H1 (cell line): ENCODE measurements around the gene MMP1. TPM values are rescaled to one million over a fixed set of nuclear protein-coding genes. Genes with fewer than 3 reads are reported as not detected.

ENCODE experiments used
- CTCF ChIA-PET: fragments of 300-600 bp; sonication (Branson Sonifier 250); formaldehyde crosslinking; loops from one replicate; lab custom pipeline; 2021; ENCODE audit not compliant: partially characterized antibody; lab: Charles Lee
- POLR2A ChIA-PET: fragments of 300-600 bp; sonication (Branson Sonifier 250); formaldehyde crosslinking; loops from one replicate; lab custom pipeline; 2021; ENCODE audit warnings: inconsistent platforms; ENCODE audit not compliant: partially characterized antibody; lab: Charles Lee
- DNase-seq, 2 experiments: peaks; one replicate each; pipeline versions ENCODE4 v3.0.0 to v3.0.0-alpha.2; 2010 to 2022; ENCODE audit warnings: low spot score in 2 of 2, low read depth in 1 of 2, mixed read lengths in 1 of 2
- FAIRE-seq: peaks from 2 replicates; lab custom pipeline; 2011; peaks lifted over from hg19 to GRCh38; lab: Jason Lieb, UNC
- H2AFZ ChIP-seq: 2 replicates; pipeline ENCODE4 v1.8.1; 2012; ENCODE audit warnings: low read length, inconsistent platforms
- H2AK5ac ChIP-seq: 2 replicates; pipeline ENCODE4 v1.6.1; 2013; ENCODE audit warnings: low read depth, low read length
- H2BK120ac ChIP-seq: replicated peaks from 2 replicates; pipeline ENCODE3; 2013; ENCODE audit warnings: low read depth, low read length, inconsistent platforms
- H2BK12ac ChIP-seq: 2 replicates; pipeline ENCODE4 v1.6.1; 2013; ENCODE audit warnings: low read depth, low read length
- H2BK15ac ChIP-seq: 2 replicates; pipeline ENCODE4 v1.6.1; 2013; ENCODE audit warnings: low read length
- H2BK20ac ChIP-seq: 2 replicates; pipeline ENCODE4 v1.6.1; 2013; ENCODE audit warnings: low read length
- H2BK5ac ChIP-seq: 2 replicates; pipeline ENCODE4 v1.6.1; 2013; ENCODE audit warnings: low read depth, low read length
- H3K14ac ChIP-seq: 2 replicates; pipeline ENCODE4 v1.6.1; 2013; ENCODE audit warnings: inconsistent platforms; ENCODE audit not compliant: insufficient read length
- H3K18ac ChIP-seq: 2 replicates; pipeline ENCODE4 v1.6.1; 2013; ENCODE audit warnings: low read length; ENCODE audit errors: extremely low read depth
- H3K23ac ChIP-seq: 2 replicates; pipeline ENCODE4 v1.6.1; 2013; ENCODE audit warnings: inconsistent platforms; ENCODE audit not compliant: insufficient read length
- H3K23me2 ChIP-seq: 2 replicates; pipeline ENCODE4 v1.6.1; 2013; ENCODE audit warnings: low read depth, low read length
- H3K27ac ChIP-seq: 2 replicates; pipeline ENCODE4 v1.6.1; 2011; ENCODE audit warnings: low read depth, low read length, inconsistent platforms
- H3K27me3 ChIP-seq, 4 experiments: replicated peaks in 1 of 4; 1 replicate in 1 of 4; 2 replicates in 3 of 4; pipeline versions ENCODE4 v1.6.1 to v1.8.1; 2011 to 2013; ENCODE audit warnings: low read length in 3 of 4, mild to moderate bottlenecking in 3 of 4, inconsistent platforms in 2 of 4, mixed read lengths in 2 of 4, moderate library complexity in 1 of 4; ENCODE audit not compliant: control insufficient read depth in 3 of 4, insufficient read depth in 3 of 4; ENCODE audit errors: extremely low read depth in 1 of 4
- H3K36me3 ChIP-seq, 4 experiments: 2 replicates each; pipeline versions ENCODE4 v1.6.1 to v1.8.1; 2011 to 2013; ENCODE audit warnings: mild to moderate bottlenecking in 4 of 4, low read length in 3 of 4, moderate library complexity in 2 of 4, control low read depth in 1 of 4, inconsistent platforms in 1 of 4; ENCODE audit not compliant: insufficient read depth in 4 of 4, control insufficient read depth in 2 of 4
- H3K4ac ChIP-seq: replicated peaks from 2 replicates; pipeline ENCODE3; 2013; ENCODE audit warnings: low read length, low read depth, mixed read lengths, inconsistent platforms; ENCODE audit not compliant: insufficient read length
- H3K4me1 ChIP-seq, 4 experiments: replicated peaks in 1 of 4; 1 replicate in 1 of 4; 2 replicates in 3 of 4; pipeline versions ENCODE4 v1.6.1 to v1.8.1; 2011 to 2013; ENCODE audit warnings: low read length in 3 of 4, inconsistent platforms in 2 of 4, mixed read lengths in 1 of 4; ENCODE audit not compliant: insufficient read depth in 4 of 4, control insufficient read depth in 3 of 4
- H3K4me2 ChIP-seq, 2 experiments: 2 replicates each; pipeline versions ENCODE4 v1.6.1 to v1.8.1; 2011 to 2013; ENCODE audit warnings: low read depth in 2 of 2, low read length in 2 of 2, control low read depth in 1 of 2, inconsistent platforms in 1 of 2, mild to moderate bottlenecking in 1 of 2; ENCODE audit not compliant: insufficient read depth in 1 of 2
- H3K4me3 ChIP-seq, 4 experiments: fragments of 200-600, 300-600 bp in 1 of 4; sonication (generic), shearing (Covaris generic), sonication (Bioruptor Twin) in 1 of 4; 2 replicates each; pipeline versions ENCODE4 v1.5.1 to v1.8.1; 2011 to 2016; ENCODE audit warnings: low read length in 4 of 4, low read depth in 3 of 4, control low read depth in 2 of 4, inconsistent platforms in 2 of 4, mild to moderate bottlenecking in 2 of 4, mixed read lengths in 1 of 4, moderate library complexity in 1 of 4; ENCODE audit not compliant: insufficient read depth in 2 of 4; ENCODE audit errors: extremely low read depth in 1 of 4
- H3K56ac ChIP-seq: replicated peaks from 2 replicates; pipeline ENCODE3; 2013; ENCODE audit warnings: low read depth, mild to moderate bottlenecking, mixed read lengths, low read length, inconsistent platforms; ENCODE audit not compliant: insufficient read length
- H3K79me1 ChIP-seq: 2 replicates; pipeline ENCODE4 v1.6.1; 2013; ENCODE audit warnings: low read depth, low read length, control low read depth
- H3K79me2 ChIP-seq, 2 experiments: 2 replicates each; pipeline versions ENCODE4 v1.6.1 to v1.8.1; 2012 to 2013; ENCODE audit warnings: low read length in 2 of 2, mild to moderate bottlenecking in 2 of 2, inconsistent platforms in 1 of 2; ENCODE audit not compliant: insufficient read depth in 2 of 2, control insufficient read depth in 1 of 2
- H3K9ac ChIP-seq, 4 experiments: replicated peaks in 1 of 4; 1 replicate in 1 of 4; 2 replicates in 3 of 4; pipeline versions ENCODE4 v1.6.1 to v1.8.1; 2011 to 2013; ENCODE audit warnings: low read depth in 3 of 4, low read length in 3 of 4, control low read depth in 2 of 4, mild to moderate bottlenecking in 2 of 4, moderate library complexity in 2 of 4, inconsistent platforms in 1 of 4; ENCODE audit errors: extremely low read depth in 1 of 4
- H3K9me3 ChIP-seq, 2 experiments: 2 replicates each; pipeline versions ENCODE4 v1.6.1 to v1.8.1; 2012 to 2013; ENCODE audit warnings: mild to moderate bottlenecking in 2 of 2, moderate library complexity in 2 of 2, control low read depth in 1 of 2, inconsistent platforms in 1 of 2, low read depth in 1 of 2, low read length in 1 of 2, mixed read lengths in 1 of 2; ENCODE audit not compliant: insufficient read depth in 2 of 2
- H4K20me1 ChIP-seq, 2 experiments: replicated peaks in 1 of 2; 2 replicates each; pipeline versions ENCODE3 to v1.8.1; 2011 to 2013; ENCODE audit warnings: inconsistent platforms in 2 of 2, low read length in 2 of 2, mild to moderate bottlenecking in 1 of 2; ENCODE audit not compliant: insufficient read depth in 2 of 2, control insufficient read depth in 1 of 2
- H4K5ac ChIP-seq: 2 replicates; pipeline ENCODE4 v1.6.1; 2013; ENCODE audit warnings: low read length, low read depth, mixed read lengths, inconsistent platforms; ENCODE audit not compliant: insufficient read length
- H4K8ac ChIP-seq: 2 replicates; pipeline ENCODE4 v1.8.0; 2013; ENCODE audit warnings: mild to moderate bottlenecking, moderate library complexity, low read length, inconsistent platforms; ENCODE audit not compliant: insufficient read depth; ENCODE audit errors: extremely low read depth
- H4K91ac ChIP-seq: replicated peaks from 2 replicates; pipeline ENCODE3; 2013; ENCODE audit warnings: low read length, mixed read lengths, inconsistent platforms; ENCODE audit not compliant: insufficient read length
- ATF3 ChIP-seq: IDR thresholded peaks from 2 replicates; pipeline ENCODE4 v1.6.1; 2011; ENCODE audit warnings: low read depth, mild to moderate bottlenecking, low read length; ENCODE audit not compliant: insufficient read depth
- KDM5A ChIP-seq: fragments of 200-600 bp; IDR thresholded peaks from 2 replicates; pipeline ENCODE4 v1.7.1; 2012; ENCODE audit warnings: mild to moderate bottlenecking, low read length, inconsistent platforms, mixed read lengths
- SAP30 ChIP-seq: fragments of 300-600 bp; sonication (generic); IDR thresholded peaks from 2 replicates; pipeline ENCODE4 v1.7.1; 2012; ENCODE audit warnings: low read length, moderate library complexity, mild to moderate bottlenecking, inconsistent platforms; ENCODE audit not compliant: insufficient read depth, insufficient replicate concordance
- TAF7 ChIP-seq: optimal IDR thresholded peaks from 2 replicates; pipeline ENCODE3; 2011; ENCODE audit warnings: low read depth, mild to moderate bottlenecking, inconsistent platforms, low read length, moderate library complexity, borderline replicate concordance
- whole genome bisulfite sequencing, 2 experiments: shearing (Covaris generic) in 1 of 2; methylation state at CpG; one replicate each; pipeline versions ENCODE4 v1.1.6 to v1.1.7; 2013 to 2015; ENCODE audit warnings: low lambda C conversion rate in 2 of 2, mixed read lengths in 2 of 2, inconsistent platforms in 1 of 2, low coverage in 1 of 2, missing lambda C conversion rate in 1 of 2; ENCODE audit not compliant: insufficient replicate concordance in 2 of 2, insufficient coverage in 1 of 2, insufficient read length in 1 of 2; ENCODE audit errors: extremely low coverage in 1 of 2, missing lambda C conversion rate in 1 of 2; 5-methylcytosine and 5-hydroxymethylcytosine counted together
- polyA plus RNA-seq, 7 experiments: library from polyadenylated mRNA; depleted of rRNA in 3 of 7; stranded (reverse) in 5 of 7; unstranded in 2 of 7; fragments of >200 nt in 5 of 7; fragments of 200-250 nt in 2 of 7; gene quantifications; 1 replicate in 5 of 7; 2 replicates in 1 of 7; 4 replicates in 1 of 7; pipeline versions ENCODE4 v1.2.1 to v1.2.3, GENCODE V29; 2011 to 2013; ENCODE audit warnings: missing spikeins in 2 of 7, mixed read lengths in 2 of 7
- total RNA-seq: library from RNA; stranded (reverse); fragmentation: NEBNext Ultra II Directional; extraction: Animal tissue kit (Norgen Biotek cat#: 25700); gene quantifications from 2 replicates; pipeline ENCODE4 v1.2.1, GENCODE V29; 2021

The MMP1 gene
- total and polyA plus RNA-seq, 2 of the 8 experiments (the other 6 are each of a cell fraction or from before 2014, with no cell fraction given), result not detected

GRCh38 chr11:102842930-102843329, 45.0 kb upstream of the MMP1 start:
- Histone ChIP-seq H2BK120ac (no peak overlapping the region), H4K5ac (no peak overlapping the region), H4K20me1 (no peaks in the 10 kb centered on the region), H2BK15ac (no peak overlapping the region), H2BK5ac (no peak overlapping the region), H2AFZ (no peak overlapping the region), H2BK20ac (no peak overlapping the region), H4K91ac (no peak overlapping the region), H3K56ac (no peak overlapping the region), H3K14ac (no peak overlapping the region), H2AK5ac (no peak overlapping the region), H3K4me2 (no peak overlapping the region), H4K8ac (no peak overlapping the region), H3K36me3 (no peaks in the 10 kb centered on the region), H3K79me1 (no peaks in the 10 kb centered on the region), H3K23me2 (no peaks in the 10 kb centered on the region), H3K23ac (no peak overlapping the region), H3K27ac (no peak overlapping the region), H3K27me3 (no peaks in the 10 kb centered on the region), H3K79me2 (no peaks in the 10 kb centered on the region), H2BK12ac (no peak overlapping the region), H3K18ac (no peak overlapping the region), H3K9me3 (no peaks in the 10 kb centered on the region), H3K9ac (no peak overlapping the region), H3K4ac (no peak overlapping the region), H3K4me3 (no peak overlapping the region), H3K4me1 (no peaks in the 10 kb centered on the region)
- no peak for DNase-seq
- CTCF ChIA-PET, result interaction anchor here (0.6 to 3.2 kb wide), 7 partner anchors 9 to 103 kb away, joined by 3 to 12 read pairs (median 3); no protein-coding TSS in a partner anchor
- POLR2A ChIA-PET, result interaction anchor here (0.6 kb wide), 1 partner anchor 82 kb away, joined by 4 read pairs; no protein-coding TSS in a partner anchor
- 67% methylated on average over 1 of the region's 1 CpG; no CpG with 5 or more reads in 1 of the 2 experiments for WGBS, 2 experiments
- no peak for FAIRE-seq
- no peak for TF ChIP-seq TAF7
- TF ChIP-seq KDM5A, result no peak
- TF ChIP-seq ATF3, result no peak
- no peak for TF ChIP-seq SAP30
